Smooth muscle cell of the brain vasculature (primary cell): Measurements from ENCODE around the gene PRR12.
"Not testable (repeated sequence)": the region's sequence is repeated elsewhere in the genome, so short reads cannot be mapped to it uniquely, and the experiment has no call there.

Experiments used
- DNase-seq: peaks from one replicate; pipeline ENCODE4 v3.0.0-alpha.2; 2012; ENCODE audit warnings: low read depth, low spot score

The PRR12 gene

GRCh38 chr19:49617860-49618259 lies 26.9 kb downstream of the PRR12 start:
- not testable (repeated sequence) for DNase-seq

GRCh38 chr19:49624967-49625910 lies 34.3 kb downstream of the PRR12 start:
- DNase-seq: no peak

GRCh38 chr19:49626226-49626625 lies 35.2 kb downstream of the PRR12 start:
- no peak for DNase-seq

- no peak for DNase-seq
These were observed 38.7 kb downstream of the PRR12 start for GRCh38 chr19:49629659-49630058.

GRCh38 chr19:49631014-49631588 lies 40.1 kb downstream of the PRR12 start:
- DNase-seq: no peak

- no peak for DNase-seq
These were observed 40.7 kb downstream of the PRR12 start for GRCh38 chr19:49631610-49632192.

- DNase-seq: no peak
These were observed 41.6 kb downstream of the PRR12 start for GRCh38 chr19:49632576-49632975.

GRCh38 chr19:49633273-49633672 lies 42.3 kb downstream of the PRR12 start:
- not testable (repeated sequence) for DNase-seq

GRCh38 chr19:49635530-49636232 lies 44.7 kb downstream of the PRR12 start:
- no peak for DNase-seq

- DNase-seq: no peak
These were observed 45.4 kb downstream of the PRR12 start for GRCh38 chr19:49636233-49636932.

GRCh38 chr19:49637821-49638738 lies 47.1 kb downstream of the PRR12 start:
- no peak for DNase-seq

- DNase-seq: no peak
These were observed 48.6 kb downstream of the PRR12 start for GRCh38 chr19:49639401-49640112.

- DNase-seq: peak; percentile 100
These were observed 49.3 kb downstream of the PRR12 start, which contains the start of gene RRAS for GRCh38 chr19:49640113-49640898. RRAS (minus strand) TSS chr19:49640143; CDS start chr19:49640098, 45 bp downstream.

- peak; percentile 100 for DNase-seq
These were observed 50.9 kb downstream of the PRR12 start, which contains the start of gene SCAF1 for GRCh38 chr19:49641688-49642491. SCAF1 (plus strand) TSS chr19:49642209; CDS start chr19:49645027, 2,818 bp downstream.

GRCh38 chr19:49642492-49643035 lies 51.6 kb downstream of the PRR12 start:
- DNase-seq: no peak

GRCh38 chr19:49643466-49643865 lies 52.5 kb downstream of the PRR12 start:
- DNase-seq: no peak

- no peak for DNase-seq
These were observed 54.6 kb downstream of the PRR12 start for GRCh38 chr19:49645592-49645991.
